ENCODE data around the gene PRPSAP1.

Gene PRPSAP1

GRCh38 chr17:76383546-76384221 lies 30.0 kb upstream of the PRPSAP1 start:
- DNase-seq (ENCODE audit: low read depth) = peak; percentile 74
- H3K4me3 ChIP-seq (ENCODE audit: low read depth, low read length) = peak overlapping the region; percentile 48
- TF ChIP-seq MAX (IDR thresholded peaks at IDR 0.05; ENCODE audit: low read depth, low read length) (peak; percentile 40), POLR2A (IDR thresholded peaks at IDR 0.05; ENCODE audit: extremely low read depth, insufficient read length) (no peak), CTCF (IDR thresholded peaks at IDR 0.05; ENCODE audit: low read depth, low read length) (peak; percentile 17), MYC (IDR thresholded peaks at IDR 0.05; ENCODE audit: low read depth, low read length) (peak; percentile 44; the same call in 1 of the 2 replicates)

- peak; percentile 68 for DNase-seq (ENCODE audit: low read depth)
- H3K4me3 ChIP-seq (ENCODE audit: low read depth, low read length) = peak overlapping the region; percentile 48
- TF ChIP-seq POLR2A (IDR thresholded peaks at IDR 0.05; ENCODE audit: extremely low read depth, insufficient read length) = no peak
- TF ChIP-seq CTCF (IDR thresholded peaks at IDR 0.05; ENCODE audit: low read depth, low read length) = no peak
- TF ChIP-seq MAX (IDR thresholded peaks at IDR 0.05; ENCODE audit: low read depth, low read length) = no peak
- no peak for TF ChIP-seq MYC (IDR thresholded peaks at IDR 0.05; ENCODE audit: low read depth, low read length)
Observed at GRCh38 chr17:76382803-76383545, 29.3 kb upstream of the PRPSAP1 start.

- TF ChIP-seq MYC (IDR thresholded peaks at IDR 0.05; ENCODE audit: low read depth, low read length) = no peak
- no peak for TF ChIP-seq CTCF (IDR thresholded peaks at IDR 0.05; ENCODE audit: low read depth, low read length)
- no peak overlapping the region for H3K4me3 ChIP-seq (ENCODE audit: low read depth, low read length)
- no peak for DNase-seq (ENCODE audit: low read depth)
Observed at GRCh38 chr17:76382351-76382802, 28.7 kb upstream of the PRPSAP1 start.

- no peak overlapping the region for H3K4me3 ChIP-seq (ENCODE audit: low read depth, low read length)
- DNase-seq (ENCODE audit: low read depth) = peak; percentile 52
Observed at GRCh38 chr17:76381633-76382350, 28.1 kb upstream of the PRPSAP1 start.

More at GRCh38 chr17:76381633-76382350, 28.1 kb upstream of the PRPSAP1 start:
- TF ChIP-seq MYC (IDR thresholded peaks at IDR 0.05; ENCODE audit: low read depth, low read length) = no peak
- no peak for TF ChIP-seq CTCF (IDR thresholded peaks at IDR 0.05; ENCODE audit: low read depth, low read length)
- no peak for TF ChIP-seq POLR2A (IDR thresholded peaks at IDR 0.05; ENCODE audit: extremely low read depth, insufficient read length)
- TF ChIP-seq MAX (IDR thresholded peaks at IDR 0.05; ENCODE audit: low read depth, low read length) = no peak

Measured in NB4 (cell line).